H1 (cell line): ENCODE results near the gene GBP2. TPM values are rescaled to one million over a fixed set of nuclear protein-coding genes. Genes with fewer than 3 reads are reported as not detected.

Source experiments
- CHD7 ChIP-seq: fragments of 300-600 bp; sonication (generic); IDR thresholded peaks from 2 replicates; pipeline ENCODE4 v1.7.1; 2012; ENCODE audit warnings: low read length, moderate library complexity, mild to moderate bottlenecking, inconsistent platforms; ENCODE audit not compliant: insufficient replicate concordance
- polyA plus RNA-seq, 7 experiments: library from polyadenylated mRNA; depleted of rRNA in 3 of 7; stranded (reverse) in 5 of 7; unstranded in 2 of 7; fragments of >200 nt in 5 of 7; fragments of 200-250 nt in 2 of 7; gene quantifications; 1 replicate in 5 of 7; 2 replicates in 1 of 7; 4 replicates in 1 of 7; pipeline versions ENCODE4 v1.2.1 to v1.2.3, GENCODE V29; 2011 to 2013; ENCODE audit warnings: missing spikeins in 2 of 7, mixed read lengths in 2 of 7
- total RNA-seq: library from RNA; stranded (reverse); fragmentation: NEBNext Ultra II Directional; extraction: Animal tissue kit (Norgen Biotek cat#: 25700); gene quantifications from 2 replicates; pipeline ENCODE4 v1.2.1, GENCODE V29; 2021

Gene GBP2
- total and polyA plus RNA-seq, 2 of the 8 experiments (the other 6 are each of a cell fraction or from before 2014, with no cell fraction given), result not detected

DNA sequence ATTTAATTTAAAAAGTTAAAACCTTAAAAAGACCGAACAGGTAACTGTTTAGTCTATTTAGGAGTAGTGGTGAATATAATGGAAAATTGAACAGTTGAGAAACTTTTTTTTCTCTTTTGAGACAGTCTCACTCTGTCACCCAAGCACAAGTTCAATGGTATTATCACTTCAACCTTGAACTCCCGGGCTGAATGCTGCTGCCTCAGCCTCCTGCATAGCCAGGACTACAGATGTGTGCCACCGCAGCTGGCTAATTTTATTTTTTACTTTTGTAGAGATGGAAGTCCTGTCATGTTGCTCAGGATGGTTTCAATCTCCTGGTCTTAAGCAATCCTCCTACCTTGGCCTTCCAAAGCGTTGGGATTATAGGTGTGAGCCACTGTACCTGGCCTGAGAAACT is 16.2 kb upstream of the GBP2 start (continued):
- no peak for TF ChIP-seq CHD7
